Endothelial cell of umbilical vein (primary cell): ENCODE data around the gene ERBB4. TPM values are rescaled to one million over a fixed set of nuclear protein-coding genes. Genes with fewer than 3 reads are reported as not detected.

ENCODE experiments used
- BruUV-seq: library from RNA; stranded (reverse); fragments of 400-500 nt; replicated peaks from 2 replicates; lab custom pipeline; 2021; lab: Mats Ljungman, UMichigan
- CTCF ChIA-PET: fragments of 300-600, 350-600 bp; sonication (Branson Sonifier 250); formaldehyde crosslinking; loops from one replicate; lab custom pipeline; 2021; ENCODE audit warnings: antibody characterized with exemption, inconsistent platforms; lab: Charles Lee
- POLR2A ChIA-PET: fragments of 300-600, 350-600 bp; sonication (Branson Sonifier 250); formaldehyde crosslinking; loops from one replicate; lab custom pipeline; 2021; ENCODE audit warnings: antibody characterized with exemption, inconsistent platforms; lab: Charles Lee
- DNase-seq: peaks from one replicate; pipeline ENCODE4 v3.0.0-alpha.2; 2011; ENCODE audit warnings: low read depth, low spot score
- FAIRE-seq: peaks from 2 replicates; lab custom pipeline; 2011; peaks lifted over from hg19 to GRCh38; lab: Jason Lieb, UNC
- H2AFZ ChIP-seq: 2 replicates; pipeline ENCODE4 v1.6.0; 2012; ENCODE audit warnings: low read depth, low read length, control low read depth, inconsistent platforms
- H3K27ac ChIP-seq: 2 replicates; pipeline ENCODE4 v1.5.1; 2011; ENCODE audit warnings: low read depth, mild to moderate bottlenecking, control low read depth, low read length, moderate library complexity; ENCODE audit not compliant: insufficient read depth
- H3K27me3 ChIP-seq, 2 experiments: 2 replicates each; pipeline versions ENCODE4 v1.6.0 to v1.6.1; 2011; ENCODE audit warnings: low read length in 2 of 2, mixed read lengths in 1 of 2; ENCODE audit not compliant: control insufficient read depth in 2 of 2, insufficient read depth in 2 of 2
- H3K36me3 ChIP-seq, 2 experiments: 2 replicates in 1 of 2; 3 replicates in 1 of 2; pipeline ENCODE4 v1.5.1; 2011; ENCODE audit warnings: low read length in 2 of 2, mild to moderate bottlenecking in 1 of 2, moderate library complexity in 1 of 2; ENCODE audit not compliant: control insufficient read depth in 2 of 2, insufficient read depth in 2 of 2; ENCODE audit errors: extremely low read depth in 1 of 2
- H3K4me1 ChIP-seq: 3 replicates; pipeline ENCODE4 v1.5.1; 2011; ENCODE audit warnings: mild to moderate bottlenecking, low read length; ENCODE audit not compliant: control insufficient read depth, insufficient read depth; ENCODE audit errors: extremely low read depth
- H3K4me2 ChIP-seq: 2 replicates; pipeline ENCODE4 v1.6.1; 2011; ENCODE audit warnings: low read length, control low read depth, mixed read lengths; ENCODE audit not compliant: insufficient read depth
- H3K4me3 ChIP-seq, 3 experiments: fragments of 200-600 bp in 1 of 3; sonication (generic), shearing (Covaris generic) in 1 of 3; replicated peaks in 1 of 3; 2 replicates each; pipeline ENCODE4 v1.5.1; 2011 to 2016; ENCODE audit warnings: control low read depth in 3 of 3, low read length in 3 of 3, mild to moderate bottlenecking in 2 of 3, inconsistent platforms in 1 of 3, low read depth in 1 of 3, moderate library complexity in 1 of 3; ENCODE audit not compliant: insufficient read depth in 1 of 3
- H3K79me2 ChIP-seq: 2 replicates; pipeline ENCODE4 v1.6.0; 2012; ENCODE audit warnings: low read length, inconsistent platforms; ENCODE audit not compliant: control insufficient read depth, insufficient read depth
- H3K9ac ChIP-seq: replicated peaks from 2 replicates; pipeline ENCODE3; 2011; ENCODE audit warnings: low read length, control low read depth; ENCODE audit not compliant: insufficient read depth; ENCODE audit errors: extremely low read depth
- H3K9me1 ChIP-seq: replicated peaks from 3 replicates; pipeline ENCODE4 v1.6.0; 2011; ENCODE audit warnings: mild to moderate bottlenecking, low read length; ENCODE audit not compliant: control insufficient read depth, insufficient read depth; ENCODE audit errors: extremely low read depth
- H3K9me3 ChIP-seq: replicated peaks from 2 replicates; pipeline ENCODE4 v1.5.1; 2012; ENCODE audit warnings: low read length, inconsistent platforms; ENCODE audit not compliant: control insufficient read depth, insufficient read depth
- H4K20me1 ChIP-seq: replicated peaks from 2 replicates; pipeline ENCODE3; 2011; ENCODE audit warnings: mild to moderate bottlenecking, low read length; ENCODE audit not compliant: control insufficient read depth, insufficient read depth; ENCODE audit errors: extremely low read depth
- EZH2 ChIP-seq: IDR thresholded peaks from 2 replicates; pipeline ENCODE4 v1.6.1; 2012; ENCODE audit warnings: borderline replicate concordance, low read depth, mild to moderate bottlenecking, moderate library complexity, low read length, inconsistent platforms; ENCODE audit not compliant: severe bottlenecking
- FOS ChIP-seq: IDR thresholded peaks from 2 replicates; pipeline ENCODE4 v1.6.1; 2011; ENCODE audit warnings: mild to moderate bottlenecking, low read length, moderate library complexity, borderline replicate concordance; ENCODE audit not compliant: insufficient read depth
- GATA2 ChIP-seq: IDR thresholded peaks from 2 replicates; pipeline ENCODE4 v1.7.0; 2011; ENCODE audit warnings: low read depth, mild to moderate bottlenecking, moderate library complexity, mixed read lengths, low read length; ENCODE audit not compliant: insufficient read length, insufficient read depth
- JUN ChIP-seq: IDR thresholded peaks from 2 replicates; pipeline ENCODE4 v1.6.1; 2011; ENCODE audit warnings: borderline replicate concordance, low read depth; ENCODE audit not compliant: insufficient read length, insufficient read depth
- MYC ChIP-seq: IDR thresholded peaks from one replicate; pipeline ENCODE4 v1.6.1; 2011; ENCODE audit warnings: mild to moderate bottlenecking, low read depth, low read length
- POLR2A ChIP-seq: IDR thresholded peaks from 2 replicates; pipeline ENCODE4 v1.6.1; 2012; ENCODE audit warnings: low read depth, mild to moderate bottlenecking, control low read depth, low read length
- POLR2AphosphoS5 ChIP-seq: IDR thresholded peaks from 2 replicates; pipeline ENCODE4 v1.6.1; 2012; ENCODE audit warnings: low read depth, mild to moderate bottlenecking, control low read depth, low read length, moderate library complexity; ENCODE audit not compliant: insufficient read depth
- dilution Hi-C: fragments of 300-500 bp; cut with MboI; formaldehyde crosslinking; loops from one replicate; pipeline ENCODE4 v1.15.0; 2019; ENCODE audit warnings: low sequenced_read_pairs; ENCODE audit not compliant: extremely low pct_ligation_motif_present
- intact Hi-C: fragments of 100-400 bp; cut with micrococcal nuclease; formaldehyde crosslinking; loops from one replicate; pipeline ENCODE4 v1.10.0; 2022
- polyA plus RNA-seq, 4 experiments: library from polyadenylated mRNA; depleted of rRNA in 3 of 4; stranded (reverse) in 3 of 4; unstranded in 1 of 4; fragments of >200 nt; gene quantifications; 2 replicates each; pipeline versions ENCODE4 v1.2.1 to v1.2.3, GENCODE V29; 2011 to 2012; ENCODE audit warnings: missing spikeins in 1 of 4
- total RNA-seq: library from RNA; stranded (reverse); gene quantifications from 2 replicates; pipeline ENCODE4 v1.2.3, GENCODE V29; 2021
- TF ChIP-seq, protein P1 (sequence below): IDR thresholded peaks from 2 replicates; pipeline ENCODE4 v1.6.1; 2011; ENCODE audit not compliant: insufficient read depth, insufficient read length
- TF ChIP-seq, protein P2 (sequence below), 2 donors: IDR thresholded peaks; 1 replicate in 1 of 2; 2 replicates in 1 of 2; pipeline ENCODE4 v1.5.1; 2011; ENCODE audit warnings: low read length in 2 of 2, mild to moderate bottlenecking in 2 of 2, moderate library complexity in 2 of 2, control low read depth in 1 of 2, inconsistent platforms in 1 of 2, low read depth in 1 of 2; ENCODE audit not compliant: insufficient read depth in 1 of 2; ENCODE audit errors: extremely low read depth in 1 of 2

The ERBB4 gene
- total and polyA plus RNA-seq, 2 donors (not counting 3 experiments of a cell fraction or from before 2014, with no cell fraction given) = 0.01 to 0.27 TPM

DNA sequence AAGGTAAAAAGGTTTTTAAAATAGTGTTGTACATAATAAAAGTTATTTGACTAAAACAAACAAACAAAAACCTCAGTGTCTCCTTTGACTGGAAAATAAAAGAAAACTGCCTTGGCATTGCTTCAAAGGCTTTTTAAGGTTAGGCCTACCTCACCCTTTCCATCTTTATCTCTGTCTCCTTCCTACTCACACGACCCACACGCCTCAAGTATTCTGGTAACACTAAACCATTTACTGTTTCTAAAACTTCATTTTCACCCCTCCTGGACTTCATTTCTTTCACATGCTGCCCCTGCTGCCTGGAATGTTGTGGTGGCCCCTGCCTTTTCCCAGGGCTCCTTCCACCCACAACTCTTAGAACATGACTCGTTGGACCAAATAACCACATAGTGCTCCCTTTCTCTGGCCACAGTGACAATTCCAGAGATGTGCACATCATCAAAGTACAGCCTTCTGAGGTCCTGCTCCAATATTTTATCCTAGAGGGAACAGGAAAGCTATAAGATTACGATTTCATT, 54.0 kb downstream of the ERBB4 start:
- no peak overlapping the region for H3K9ac ChIP-seq
- DNase-seq (no peak), FAIRE-seq (no peak)
- CTCF ChIA-PET = no interaction called here
- TF ChIP-seq, protein P1, sequence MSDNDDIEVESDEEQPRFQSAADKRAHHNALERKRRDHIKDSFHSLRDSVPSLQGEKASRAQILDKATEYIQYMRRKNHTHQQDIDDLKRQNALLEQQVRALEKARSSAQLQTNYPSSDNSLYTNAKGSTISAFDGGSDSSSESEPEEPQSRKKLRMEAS = no peak
- TF ChIP-seq FOS = no peak
- TF ChIP-seq POLR2A = no peak
- no peak for TF ChIP-seq GATA2
- TF ChIP-seq POLR2AphosphoS5 = no peak
- TF ChIP-seq MYC = no peak
- TF ChIP-seq JUN = no peak
- TF ChIP-seq, protein P2, sequence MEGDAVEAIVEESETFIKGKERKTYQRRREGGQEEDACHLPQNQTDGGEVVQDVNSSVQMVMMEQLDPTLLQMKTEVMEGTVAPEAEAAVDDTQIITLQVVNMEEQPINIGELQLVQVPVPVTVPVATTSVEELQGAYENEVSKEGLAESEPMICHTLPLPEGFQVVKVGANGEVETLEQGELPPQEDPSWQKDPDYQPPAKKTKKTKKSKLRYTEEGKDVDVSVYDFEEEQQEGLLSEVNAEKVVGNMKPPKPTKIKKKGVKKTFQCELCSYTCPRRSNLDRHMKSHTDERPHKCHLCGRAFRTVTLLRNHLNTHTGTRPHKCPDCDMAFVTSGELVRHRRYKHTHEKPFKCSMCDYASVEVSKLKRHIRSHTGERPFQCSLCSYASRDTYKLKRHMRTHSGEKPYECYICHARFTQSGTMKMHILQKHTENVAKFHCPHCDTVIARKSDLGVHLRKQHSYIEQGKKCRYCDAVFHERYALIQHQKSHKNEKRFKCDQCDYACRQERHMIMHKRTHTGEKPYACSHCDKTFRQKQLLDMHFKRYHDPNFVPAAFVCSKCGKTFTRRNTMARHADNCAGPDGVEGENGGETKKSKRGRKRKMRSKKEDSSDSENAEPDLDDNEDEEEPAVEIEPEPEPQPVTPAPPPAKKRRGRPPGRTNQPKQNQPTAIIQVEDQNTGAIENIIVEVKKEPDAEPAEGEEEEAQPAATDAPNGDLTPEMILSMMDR (IDR thresholded peaks at IDR 0.05; ENCODE audit: extremely low read depth in 1 of 2, insufficient read depth in 1 of 2, low read depth in 1 of 2, low read length in 2 of 2) = no peak
- TF ChIP-seq EZH2 = no peak
- intact Hi-C loops = no loop called here
- no peaks in the 10 kb centered on the region for H3K27me3 ChIP-seq
- no peaks in the 10 kb centered on the region for H3K4me1 ChIP-seq
- H3K36me3 ChIP-seq = no peaks in the 10 kb centered on the region
- H3K9me1 ChIP-seq = no peaks in the 10 kb centered on the region
- H3K9me3 ChIP-seq = no peaks in the 10 kb centered on the region
- no TSS peak for BruUV-seq
- no peak overlapping the region for H3K27ac ChIP-seq
- no peak overlapping the region for H3K4me2 ChIP-seq
- no peak overlapping the region for H3K4me3 ChIP-seq
- H2AFZ ChIP-seq = no peak overlapping the region
- H3K79me2 ChIP-seq = no peaks in the 10 kb centered on the region
- dilution Hi-C loops = no loop called here
- POLR2A ChIA-PET = no interaction called here
- no peaks in the 10 kb centered on the region for H4K20me1 ChIP-seq
